ENCODE data around the gene SETBP1.
A peak's percentile ranks its signal among the peaks of the same experiment; 100 is the strongest.

- TF ChIP-seq ZNF146 (tag by site-specific recombination; IDR thresholded peaks at IDR 0.05): no peak
- TF ChIP-seq ZBTB20 (tag by site-specific recombination; IDR thresholded peaks at IDR 0.05): peak; percentile 71
Measured at GRCh38 chr18:44679056-44679913, 1.4 kb upstream of the SETBP1 start.
